Stimulated activated CD8-positive, alpha-beta memory T cell treated with anti-CD3 and anti-CD28 coated beads, Interleukin-15, amount 100 ng/mL, for 1 hour (primary cell): ENCODE results near the gene WSCD2.

Source experiments
- DNase-seq: peaks from one replicate; pipeline ENCODE4 v3.0.0-alpha.2; 2020; ENCODE audit warnings: low read depth

WSCD2 gene

DNA sequence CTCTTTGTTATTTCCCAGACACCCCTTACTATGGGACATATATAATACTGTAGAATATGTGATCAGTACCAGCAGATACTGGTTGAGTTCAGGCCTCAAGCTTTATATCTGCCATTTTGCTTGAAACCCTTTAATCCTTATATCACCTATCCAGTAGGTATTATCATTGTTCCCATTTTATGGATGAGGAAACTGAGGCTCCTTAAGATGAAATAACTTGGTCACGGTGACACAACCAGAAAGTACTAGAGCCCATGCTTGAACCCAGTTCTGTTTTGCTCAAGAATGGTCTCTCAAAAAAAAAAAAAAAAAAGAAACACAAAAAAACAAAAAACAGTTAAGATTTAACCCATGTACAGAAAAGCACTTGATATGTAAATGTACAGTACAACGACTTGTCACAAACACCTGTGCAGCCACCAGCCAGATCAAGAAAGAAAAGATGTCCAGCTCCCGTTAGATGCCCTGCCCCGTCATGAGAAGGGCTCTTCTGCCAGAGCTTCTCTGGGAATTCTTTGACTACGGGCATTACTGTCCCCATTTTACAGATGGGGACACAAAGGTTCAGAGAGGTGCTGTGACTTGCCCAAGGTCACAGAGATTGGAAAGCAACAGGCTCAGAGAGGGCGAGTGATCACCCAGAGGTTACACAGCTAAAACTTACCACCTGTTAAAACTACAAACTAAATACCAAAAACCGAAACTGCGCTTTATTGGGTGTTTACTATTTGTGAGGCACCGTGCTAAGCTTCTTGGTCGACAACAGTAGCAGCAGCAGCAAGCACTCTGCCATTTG is 669 bp upstream of the WSCD2 start:
- DNase-seq, result no peak

DNA sequence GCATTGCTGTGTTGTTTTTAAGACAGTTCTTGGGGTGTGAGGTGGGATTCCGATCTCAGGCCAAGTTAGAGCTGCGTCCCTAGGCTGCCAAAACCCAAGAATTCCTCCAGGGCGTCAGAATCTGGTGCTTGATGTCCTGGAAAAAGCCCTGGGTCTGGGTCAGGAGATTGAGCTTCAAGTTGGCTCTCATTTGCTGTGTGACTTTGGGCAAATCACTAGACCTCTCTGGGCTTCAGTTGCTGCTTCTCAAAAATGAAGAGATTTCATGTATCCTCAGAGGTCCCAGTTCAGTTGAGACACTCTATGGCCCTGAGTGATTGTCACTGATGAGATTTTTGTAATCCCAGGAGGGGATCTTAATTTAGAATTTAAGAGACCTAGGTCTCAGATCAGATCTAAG is 1.9 kb downstream of the WSCD2 start:
- DNase-seq, result no peak

DNA sequence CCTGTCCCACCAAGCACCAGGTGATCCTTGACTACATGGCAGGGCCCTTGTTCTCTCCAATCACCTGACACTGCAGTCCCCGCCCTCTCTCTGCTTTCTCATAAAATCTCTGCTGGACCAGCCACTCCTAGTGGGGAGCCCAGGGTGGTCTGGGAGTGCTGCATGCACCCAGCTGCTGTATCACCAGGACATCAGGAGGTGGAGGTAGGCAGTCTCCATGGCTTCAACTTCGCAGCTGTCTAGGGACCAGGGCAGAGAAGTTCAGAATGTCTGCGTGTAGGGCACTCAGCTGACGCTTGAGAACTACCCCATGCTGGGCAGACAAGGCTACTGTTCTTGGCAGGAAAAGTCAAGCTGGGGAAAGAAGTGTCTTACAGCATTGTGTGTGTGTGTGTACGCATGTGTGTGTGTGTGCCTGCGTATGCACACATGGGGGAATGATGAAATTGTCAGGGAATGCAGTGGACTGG is 2.6 kb downstream of the WSCD2 start:
- no peak for DNase-seq

DNA sequence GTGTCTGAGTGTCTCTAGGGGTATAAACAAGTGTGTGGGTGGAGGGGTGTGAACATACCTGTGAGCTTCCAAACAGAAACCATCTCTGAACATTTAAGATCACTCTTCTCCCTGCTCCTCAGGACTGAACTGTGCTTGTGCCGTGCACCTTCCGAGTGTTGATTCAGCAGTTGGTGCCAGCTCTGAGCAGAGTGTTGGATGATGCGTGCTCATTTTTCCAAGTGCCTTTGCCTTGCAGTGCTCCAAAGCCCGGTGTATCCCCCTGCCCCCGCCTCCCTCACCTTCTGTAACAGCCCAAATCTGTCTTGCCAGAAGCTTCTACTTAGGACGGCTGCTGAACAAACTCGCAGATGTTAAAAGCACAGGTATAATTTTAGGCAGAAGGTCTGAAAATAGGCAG is 4.4 kb downstream of the WSCD2 start:
- DNase-seq, result no peak

DNA sequence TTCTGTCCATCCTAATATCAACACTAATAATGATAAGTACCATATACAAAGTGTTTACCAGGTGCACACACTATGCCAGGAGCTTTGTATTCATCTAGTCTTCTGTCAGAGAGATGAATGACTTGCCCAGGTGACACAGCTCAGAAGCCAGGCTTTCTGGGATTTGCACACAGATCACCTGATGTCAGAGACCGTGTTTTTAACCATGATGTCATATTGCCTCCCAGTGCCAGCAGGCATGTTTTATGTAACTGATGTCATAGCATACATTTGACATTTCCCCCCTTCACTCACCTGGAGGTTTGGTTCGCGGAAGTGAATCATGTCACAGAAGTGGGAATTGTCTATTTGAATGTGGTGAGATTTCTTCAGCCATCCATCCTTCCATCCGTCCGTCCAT is 5.7 kb downstream of the WSCD2 start:
- DNase-seq, result no peak

DNA sequence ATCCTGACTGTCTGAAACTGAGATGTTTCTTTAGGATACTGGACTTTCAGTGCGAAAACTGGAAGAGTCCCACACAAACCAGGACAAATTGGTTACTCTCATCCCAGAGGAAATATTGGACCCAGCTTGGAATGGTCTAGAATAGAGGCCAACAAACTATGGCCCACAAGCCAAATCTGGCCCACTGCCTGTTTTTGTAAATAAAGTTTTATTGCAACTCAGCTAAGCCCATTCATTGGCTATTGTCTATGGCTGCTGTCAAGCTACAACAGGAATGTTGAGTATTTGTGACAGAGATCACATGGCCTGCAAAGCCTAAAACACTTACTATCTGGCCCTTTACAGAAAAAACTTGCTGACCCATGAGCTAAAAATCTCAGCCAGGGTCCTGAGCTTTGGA is 6.5 kb downstream of the WSCD2 start:
- no peak for DNase-seq

DNA sequence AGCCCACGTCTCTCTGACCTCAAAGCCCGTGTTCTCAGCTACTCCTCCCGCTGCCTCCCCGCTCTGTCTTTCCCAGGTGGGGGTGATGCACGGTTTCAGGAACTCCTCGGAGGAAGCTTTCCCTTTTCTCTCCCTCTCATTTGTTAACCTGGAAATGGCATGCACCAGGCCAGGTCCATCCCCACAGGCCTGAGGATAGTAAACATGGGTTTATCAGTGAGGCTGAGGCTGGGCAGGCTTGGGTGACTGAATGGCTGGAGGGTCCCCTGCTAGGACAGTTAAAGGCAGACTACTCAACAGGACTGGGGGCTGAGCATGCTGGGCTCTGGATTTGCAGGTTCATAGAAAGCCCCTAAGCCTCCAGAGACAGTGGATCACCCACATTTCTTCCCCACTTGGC is 7.6 kb downstream of the WSCD2 start:
- DNase-seq, result no peak

DNA sequence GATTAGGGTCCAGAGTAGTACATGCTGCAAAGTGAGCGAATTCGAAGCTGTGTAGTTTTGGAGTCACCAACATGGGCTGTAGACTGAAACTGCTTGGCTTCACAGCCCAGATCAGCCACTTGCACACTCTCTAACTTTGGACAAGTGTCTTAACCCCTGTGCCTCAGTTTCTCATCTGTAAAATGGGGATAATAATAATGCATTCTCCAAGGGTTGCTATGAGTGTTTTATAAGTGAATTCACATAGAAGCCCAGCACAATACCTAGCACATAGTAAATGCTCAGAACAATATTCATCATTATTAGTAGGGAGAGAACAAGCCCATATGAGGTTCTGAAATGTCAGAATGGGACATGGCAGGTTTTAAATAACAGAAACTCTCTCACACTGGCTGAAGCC is 10.4 kb downstream of the WSCD2 start:
- DNase-seq, result no peak

DNA sequence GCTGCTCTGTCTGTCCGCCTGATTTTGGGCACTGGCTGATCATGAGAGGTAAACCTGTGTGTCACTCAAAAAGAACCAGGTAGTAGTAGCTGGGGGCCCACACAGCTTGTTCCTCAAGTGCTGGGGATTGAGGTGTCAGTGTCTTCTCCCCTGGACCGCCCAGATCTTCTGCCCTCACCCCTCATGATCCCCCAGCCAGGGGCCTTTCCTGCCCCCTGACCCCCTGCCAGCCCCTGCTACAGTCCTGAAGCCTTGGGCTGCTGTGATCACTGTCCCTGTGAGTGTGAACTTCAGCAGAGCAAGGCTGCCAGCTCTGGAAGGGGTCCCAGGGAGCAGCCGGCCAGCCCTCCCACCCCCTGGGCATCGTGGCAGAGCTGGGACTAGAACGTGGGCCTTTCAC is 11.4 kb downstream of the WSCD2 start:
- DNase-seq, result no peak

DNA sequence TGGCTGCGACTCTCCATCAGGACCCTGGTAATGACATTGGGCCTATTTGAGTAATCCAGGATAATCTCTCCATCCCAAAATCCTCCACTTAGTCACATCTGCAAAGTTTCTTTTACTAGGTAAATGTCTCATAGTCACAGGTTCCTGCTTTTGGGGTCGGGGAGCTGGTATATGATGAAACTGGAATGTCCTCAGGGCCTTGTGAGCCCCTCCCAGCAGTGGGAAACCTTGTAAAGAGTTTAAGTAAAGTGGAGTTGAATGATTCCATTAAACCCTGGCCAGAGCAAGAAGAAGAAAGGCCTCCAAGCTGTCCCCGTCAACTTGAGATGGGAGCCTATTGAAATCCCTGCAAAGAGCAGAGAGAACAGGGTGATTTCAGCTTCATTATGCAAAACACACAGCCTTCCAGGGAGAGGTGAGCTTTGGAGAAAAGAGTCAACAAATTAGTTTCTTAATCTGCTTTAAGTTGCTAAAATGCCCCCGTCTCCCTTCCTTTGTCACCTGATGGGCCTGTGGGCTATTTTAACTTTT is 12.6 kb downstream of the WSCD2 start:
- no peak for DNase-seq

DNA sequence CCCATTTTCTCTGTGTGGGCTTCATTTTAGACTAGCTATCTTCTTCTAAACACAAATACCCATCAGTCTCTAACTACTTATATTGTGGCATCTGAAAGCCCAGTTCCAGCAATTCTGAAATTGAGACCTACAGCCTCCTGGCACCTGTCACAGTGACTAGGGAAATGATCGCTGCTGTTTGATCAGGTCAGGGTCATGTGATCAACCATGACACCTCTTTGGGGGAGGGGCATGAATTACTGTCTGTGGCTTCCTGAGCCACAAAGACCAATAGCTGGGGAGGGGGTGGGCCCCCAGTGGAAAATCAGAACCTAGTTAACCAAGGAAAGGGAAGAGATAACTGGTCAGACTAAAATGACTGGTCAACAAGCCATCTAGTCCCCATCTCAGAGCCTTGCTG is 14.1 kb downstream of the WSCD2 start:
- no peak for DNase-seq

DNA sequence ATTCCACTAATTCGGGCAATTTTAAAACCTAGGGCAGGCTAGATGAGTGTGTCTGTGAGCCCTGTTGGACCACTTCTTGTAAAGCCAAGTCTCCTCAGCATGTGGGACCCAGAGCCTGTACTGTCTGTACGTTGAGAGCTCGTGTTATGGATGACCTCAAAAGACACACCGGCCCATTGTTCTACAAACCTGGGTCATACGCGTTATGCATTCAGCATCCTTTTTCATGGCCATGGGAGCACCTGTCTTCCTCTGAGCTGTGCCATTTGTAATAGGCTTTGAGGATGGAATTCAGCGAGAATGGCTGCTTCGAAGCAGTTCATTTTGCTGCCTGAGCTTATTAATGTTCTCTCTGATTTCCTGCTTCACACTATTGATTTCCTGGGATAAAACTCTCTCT is 15.0 kb downstream of the WSCD2 start:
- no peak for DNase-seq

DNA sequence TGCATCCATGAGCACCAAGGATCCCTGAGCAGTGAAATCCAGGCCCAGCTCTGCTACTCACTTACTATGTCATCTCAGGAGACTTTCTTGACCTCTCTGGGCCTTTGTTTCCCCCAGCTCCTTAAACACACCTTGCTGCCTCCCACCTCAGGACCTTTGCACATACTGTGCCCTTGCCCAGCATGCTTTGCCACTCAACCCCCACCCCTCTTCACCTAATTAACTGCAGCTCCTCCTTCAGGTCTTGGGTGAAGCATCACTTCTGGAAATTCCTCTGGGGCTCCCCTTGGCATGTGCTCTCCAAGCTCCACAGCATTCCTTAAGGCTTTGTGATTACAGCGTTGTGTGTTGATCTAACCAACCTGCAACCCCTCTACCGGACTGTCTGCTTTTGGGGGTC is 15.9 kb downstream of the WSCD2 start:
- DNase-seq, result no peak

DNA sequence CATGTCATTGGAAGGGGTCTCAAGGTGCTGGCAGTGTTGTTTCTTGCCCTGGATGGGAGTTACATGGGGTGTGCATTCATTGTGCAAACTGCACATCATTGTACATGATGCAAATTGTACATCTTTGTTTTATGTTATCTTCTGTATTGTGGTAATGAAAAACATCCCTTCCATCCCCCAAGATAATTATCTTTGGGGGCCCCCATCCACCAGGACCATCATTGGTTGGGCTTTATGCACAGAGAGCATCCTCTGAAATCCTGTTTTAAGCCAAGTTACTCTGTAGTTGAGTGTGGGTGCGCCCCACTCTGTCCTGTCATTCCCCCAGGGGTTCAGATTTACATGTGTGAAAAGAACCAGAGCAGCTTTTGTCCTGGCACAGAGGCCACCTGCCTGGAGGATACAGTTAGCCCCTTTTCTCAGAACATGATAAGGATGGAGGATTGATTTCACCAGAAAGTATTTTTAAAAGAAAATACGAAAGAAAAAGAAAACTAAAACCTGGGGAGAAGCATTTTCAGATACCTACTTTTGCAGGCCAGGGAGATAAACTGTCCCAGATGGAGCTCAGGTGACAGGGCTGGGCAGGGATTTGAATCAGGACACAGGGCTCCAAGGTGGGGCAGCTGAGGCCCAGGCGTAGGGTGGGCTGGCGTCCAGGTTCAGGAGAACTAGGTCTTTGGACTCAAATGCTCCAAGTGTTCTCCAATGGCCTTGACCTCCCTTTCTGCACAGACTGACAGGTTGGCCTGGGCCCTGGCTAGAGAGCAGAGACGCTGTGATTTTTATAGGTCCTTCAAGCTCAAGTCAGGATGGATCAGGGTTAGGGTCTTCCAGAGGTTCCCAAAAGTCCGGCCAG is 17.2 kb downstream of the WSCD2 start:
- DNase-seq, result no peak

DNA sequence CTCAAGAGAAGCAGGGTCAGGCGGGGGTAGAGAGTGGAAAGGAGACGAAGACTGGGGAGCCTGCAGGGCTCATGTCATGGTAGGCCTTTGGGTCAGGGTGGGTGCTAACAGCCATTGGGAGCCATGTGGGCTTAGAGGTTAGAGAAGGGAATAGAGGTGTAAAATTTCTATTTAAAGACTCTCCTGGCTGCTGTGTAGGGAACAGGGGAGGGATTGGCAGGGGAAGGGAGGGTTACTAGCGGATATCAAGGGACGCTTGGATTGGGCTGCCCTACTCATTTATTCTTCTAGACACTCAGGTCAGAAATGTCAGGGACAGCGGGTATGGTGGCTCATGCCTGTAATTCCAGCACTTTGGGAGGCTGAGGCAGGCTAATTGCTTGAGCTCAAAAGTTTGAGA is 18.2 kb downstream of the WSCD2 start:
- DNase-seq, result no peak

DNA sequence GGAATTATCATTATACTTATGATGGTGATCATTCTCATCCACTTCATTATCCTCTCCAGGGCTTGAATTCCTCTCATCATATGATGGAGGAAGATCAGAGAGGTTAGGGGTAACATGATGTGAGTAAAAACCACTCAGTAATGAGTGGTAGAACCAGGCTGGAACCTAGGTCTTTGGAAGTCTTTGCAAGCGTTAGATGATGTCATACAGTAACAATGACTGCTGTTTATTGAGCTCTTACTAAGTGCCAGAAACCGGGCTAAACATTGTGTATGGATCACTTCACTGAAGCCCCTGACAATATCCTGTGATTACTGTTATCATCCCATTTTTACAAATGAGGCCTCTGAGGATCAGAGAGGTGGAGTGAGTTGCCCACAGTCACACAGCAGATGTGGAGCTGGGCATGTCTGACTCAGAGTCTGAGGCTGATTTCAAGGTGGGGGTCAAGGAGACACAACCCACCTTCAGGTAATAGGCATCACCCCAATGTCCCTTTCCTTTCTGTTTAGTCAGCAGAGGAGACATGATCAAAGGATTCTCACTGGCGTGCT is 19.5 kb downstream of the WSCD2 start:
- no peak for DNase-seq

DNA sequence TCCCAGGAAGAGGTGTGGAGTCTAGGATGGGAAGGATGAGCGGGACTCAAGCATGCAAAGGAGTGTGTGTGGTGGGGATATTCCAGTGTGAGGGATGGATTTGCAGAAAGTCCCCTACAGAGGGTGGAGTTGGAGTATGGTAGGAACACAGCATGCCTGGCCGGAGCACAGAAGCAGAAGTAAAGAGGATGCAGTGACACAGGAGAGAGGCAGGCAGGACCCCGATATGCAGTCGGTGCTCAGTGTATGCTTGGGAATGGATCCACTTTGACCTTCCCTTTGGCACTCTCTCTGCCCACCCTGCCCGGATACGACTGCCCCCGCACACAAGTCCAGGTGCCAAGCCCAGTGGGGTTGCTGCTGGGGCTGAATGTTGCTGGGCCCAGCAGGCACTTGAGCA is 21.3 kb downstream of the WSCD2 start:
- DNase-seq, result no peak

DNA sequence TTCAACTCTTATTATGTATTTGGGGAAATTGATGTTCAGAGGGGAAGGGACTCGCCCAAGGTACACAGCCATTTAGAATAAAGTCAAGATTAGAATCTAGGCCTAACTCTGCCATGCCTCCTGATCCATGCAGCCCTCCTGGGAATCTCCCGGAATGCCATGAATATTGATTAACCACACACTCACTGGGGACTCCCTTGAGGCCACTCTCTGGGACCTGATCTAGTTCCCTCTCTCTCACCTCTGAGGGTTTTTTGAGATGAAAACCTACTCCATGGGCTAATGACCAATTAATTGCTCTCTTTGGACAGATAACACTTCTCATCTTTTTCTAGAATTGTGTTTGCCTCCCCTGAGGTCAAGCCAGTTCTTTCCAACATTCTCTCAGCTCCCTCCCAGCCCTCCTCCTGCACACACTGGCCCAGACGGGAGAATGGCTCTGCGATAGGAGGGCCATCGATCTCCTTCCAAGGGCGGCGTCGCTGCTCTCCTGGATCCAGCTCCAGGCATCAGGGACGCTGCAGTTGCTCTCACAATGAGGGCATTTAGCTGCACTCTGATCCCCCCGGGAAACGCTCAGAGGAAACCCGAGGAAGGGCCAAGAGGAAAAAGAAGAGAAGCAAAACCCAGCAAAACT is 22.6 kb downstream of the WSCD2 start:
- DNase-seq, result no peak

DNA sequence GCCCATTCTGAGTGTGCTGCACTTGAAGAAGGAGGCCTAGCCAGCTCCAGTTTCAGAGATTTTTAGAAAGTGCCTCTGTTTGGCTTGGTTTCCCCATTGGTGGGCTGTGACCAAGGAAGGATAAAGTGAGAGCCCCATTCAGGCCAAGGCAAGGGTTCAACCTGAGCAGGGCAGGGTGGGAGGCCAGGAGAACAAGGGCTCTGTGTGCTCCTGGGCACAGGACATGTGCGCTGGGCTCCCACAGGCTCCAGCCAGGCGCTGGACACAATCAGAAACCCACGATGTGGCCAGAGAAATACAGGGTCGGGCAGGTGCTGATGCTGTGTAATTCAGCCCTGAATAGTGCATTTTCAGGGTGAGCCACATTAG is 23.1 kb downstream of the WSCD2 start:
- no peak for DNase-seq

DNA sequence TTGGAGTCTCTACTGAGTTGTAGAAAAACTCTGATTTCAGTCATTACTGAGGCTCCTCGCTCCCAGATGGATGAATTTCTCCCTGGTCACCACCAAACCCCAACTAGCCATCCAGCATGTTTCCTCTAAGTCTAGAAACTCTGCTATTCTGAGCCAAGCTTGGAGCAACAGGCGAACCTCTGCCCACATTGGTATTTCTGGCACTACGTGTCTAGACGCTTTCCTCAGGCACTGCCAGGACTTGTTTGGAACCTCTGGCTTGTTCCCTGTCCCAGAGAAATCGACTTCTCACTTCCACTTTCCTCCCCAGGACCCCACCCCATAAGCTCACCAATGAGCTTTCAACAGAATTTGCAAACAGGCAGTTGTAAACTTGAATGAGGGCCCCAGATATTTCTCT is 27.6 kb downstream of the WSCD2 start:
- no peak for DNase-seq

DNA sequence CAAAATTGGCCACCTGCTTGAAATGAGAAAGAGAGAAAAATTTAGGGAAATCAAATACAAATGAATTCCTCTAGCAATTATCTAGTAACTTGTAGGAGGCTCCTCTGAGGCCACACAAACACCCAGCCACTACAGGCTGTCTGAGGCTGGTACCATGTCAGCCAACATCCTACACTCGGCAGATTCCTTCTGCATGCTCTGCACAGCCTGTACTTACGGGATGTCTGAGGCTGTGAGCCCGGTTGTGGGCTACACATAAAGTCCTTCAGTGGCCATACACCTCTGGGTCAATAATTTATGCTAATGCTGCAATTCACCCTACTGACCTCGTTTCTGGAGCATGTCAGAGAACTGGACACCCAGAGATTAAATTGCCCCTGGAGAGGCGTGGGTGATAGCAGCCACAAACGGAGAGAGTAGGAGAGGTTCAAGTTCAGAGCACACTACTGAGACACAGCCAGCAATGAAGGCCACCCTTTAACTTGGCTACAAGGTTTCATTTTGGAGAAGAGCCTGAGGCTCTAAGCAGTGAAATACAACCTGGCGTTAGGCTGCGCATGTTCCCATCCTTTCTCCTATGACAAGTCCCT is 28.9 kb downstream of the WSCD2 start:
- DNase-seq, result no peak

DNA sequence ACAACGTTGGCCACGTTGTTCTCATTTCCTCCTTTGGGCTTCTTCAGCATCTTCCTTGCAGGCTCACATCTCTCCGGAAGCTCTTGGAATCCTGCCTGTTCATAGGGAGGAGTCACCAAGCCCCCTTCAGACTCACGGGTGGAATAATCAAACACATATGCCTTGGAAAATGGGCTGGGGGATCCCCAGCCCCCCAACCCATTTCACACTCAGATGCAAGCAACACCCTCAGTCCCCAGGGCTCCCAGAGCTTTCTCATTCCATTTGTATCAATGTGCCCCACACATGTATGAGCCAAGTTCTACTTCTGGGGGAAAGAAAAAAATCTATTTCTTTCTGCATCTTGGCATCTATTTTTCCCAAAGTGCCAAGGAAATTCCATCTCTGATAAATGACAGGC is 33.1 kb downstream of the WSCD2 start:
- no peak for DNase-seq
